DND-41 (cell line): Measurements from ENCODE around the gene ZNF79.

ENCODE experiments used
- ATAC-seq: fragments of 200-7000 bp; cut with Tn5 transposase; 3 replicates; pipeline ENCODE4 v1.9.1; 2021; ENCODE audit warnings: low read depth; ENCODE audit not compliant: insufficient read depth
- DNase-seq: peaks from one replicate; pipeline ENCODE4 v3.0.0-alpha.2; 2020
- H2AFZ ChIP-seq: 2 replicates; pipeline ENCODE4 v1.6.0; 2012; ENCODE audit warnings: low read depth, low read length
- H3K27ac ChIP-seq: 2 replicates; pipeline ENCODE4 v1.5.1; 2012; ENCODE audit warnings: low read length, inconsistent platforms
- H3K27me3 ChIP-seq: fragments of 200-600 bp; sonication (generic); 2 replicates; pipeline ENCODE4 v1.6.0; 2012; ENCODE audit warnings: low read length, mild to moderate bottlenecking, inconsistent platforms; ENCODE audit not compliant: insufficient read depth, poor library complexity
- H3K36me3 ChIP-seq: 2 replicates; pipeline ENCODE4 v1.5.1; 2012; ENCODE audit warnings: low read length, inconsistent platforms; ENCODE audit not compliant: insufficient read depth
- H3K4me1 ChIP-seq: 2 replicates; pipeline ENCODE4 v1.5.1; 2012; ENCODE audit warnings: mild to moderate bottlenecking, low read length; ENCODE audit not compliant: insufficient read depth
- H3K4me2 ChIP-seq: 2 replicates; pipeline ENCODE4 v1.6.0; 2012; ENCODE audit warnings: mild to moderate bottlenecking, moderate library complexity, low read length, inconsistent platforms; ENCODE audit not compliant: insufficient read depth
- H3K4me3 ChIP-seq, 2 experiments: fragments of 200-600 bp in 1 of 2; shearing (Covaris generic) in 1 of 2; 2 replicates each; pipeline ENCODE4 v1.5.1; 2012 to 2016; ENCODE audit warnings: inconsistent platforms in 2 of 2, low read length in 2 of 2, mild to moderate bottlenecking in 2 of 2, low read depth in 1 of 2, moderate library complexity in 1 of 2
- H3K79me2 ChIP-seq: 2 replicates; pipeline ENCODE4 v1.6.0; 2012; ENCODE audit warnings: low read length, inconsistent platforms; ENCODE audit not compliant: insufficient read depth
- H3K9ac ChIP-seq: 2 replicates; pipeline ENCODE4 v1.6.0; 2012; ENCODE audit warnings: low read depth, mild to moderate bottlenecking, inconsistent platforms, low read length, moderate library complexity
- H3K9me3 ChIP-seq: 2 replicates; pipeline ENCODE4 v1.5.1; 2012; ENCODE audit warnings: low read length, moderate library complexity, mild to moderate bottlenecking, inconsistent platforms; ENCODE audit not compliant: insufficient read depth, severe bottlenecking
- H4K20me1 ChIP-seq: 2 replicates; pipeline ENCODE4 v1.6.0; 2012; ENCODE audit warnings: low read length; ENCODE audit not compliant: insufficient read depth
- CTCF ChIP-seq: IDR thresholded peaks from 2 replicates; pipeline ENCODE4 v1.5.1; 2012; ENCODE audit warnings: borderline replicate concordance, low read length, moderate library complexity, mild to moderate bottlenecking; ENCODE audit not compliant: poor library complexity, severe bottlenecking; ENCODE audit errors: extremely low read depth
- EZH2 ChIP-seq: IDR thresholded peaks from 3 replicates; pipeline ENCODE4 v1.6.1; 2012; ENCODE audit warnings: borderline replicate concordance, low read depth, mild to moderate bottlenecking, moderate library complexity, low read length, inconsistent platforms; ENCODE audit not compliant: severe bottlenecking

Gene ZNF79

DNA sequence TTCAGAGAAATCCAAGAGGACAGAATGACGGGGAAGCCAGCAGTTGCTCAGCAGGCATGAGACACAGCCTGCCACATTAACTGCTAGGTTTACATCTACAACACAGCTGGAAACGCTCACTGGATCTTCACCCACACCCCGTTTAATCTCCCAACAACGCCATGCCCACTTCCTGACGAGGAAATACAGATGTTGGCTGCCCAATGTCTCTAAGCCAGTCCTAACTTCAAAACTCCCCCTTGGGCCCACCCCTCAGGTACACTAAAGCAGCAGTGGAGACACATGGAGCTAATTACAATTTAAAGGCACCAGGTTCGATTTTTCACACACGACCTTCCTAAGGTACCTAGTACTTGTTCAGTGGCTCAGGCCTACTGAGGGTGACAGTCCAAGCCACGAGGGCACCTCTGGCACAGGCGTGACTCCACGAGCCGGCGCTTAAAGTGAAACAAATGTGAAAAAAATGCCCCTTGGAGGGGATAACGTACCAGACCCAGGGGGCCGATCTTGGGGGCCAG lies 26.1 kb downstream of the ZNF79 start:
- Histone ChIP-seq H4K20me1 (peaks cover 48% of the 10 kb centered on the region), H3K79me2 (peaks cover 44% of the 10 kb centered on the region)
- TF ChIP-seq EZH2 (no peak), CTCF (no peak)

DNA sequence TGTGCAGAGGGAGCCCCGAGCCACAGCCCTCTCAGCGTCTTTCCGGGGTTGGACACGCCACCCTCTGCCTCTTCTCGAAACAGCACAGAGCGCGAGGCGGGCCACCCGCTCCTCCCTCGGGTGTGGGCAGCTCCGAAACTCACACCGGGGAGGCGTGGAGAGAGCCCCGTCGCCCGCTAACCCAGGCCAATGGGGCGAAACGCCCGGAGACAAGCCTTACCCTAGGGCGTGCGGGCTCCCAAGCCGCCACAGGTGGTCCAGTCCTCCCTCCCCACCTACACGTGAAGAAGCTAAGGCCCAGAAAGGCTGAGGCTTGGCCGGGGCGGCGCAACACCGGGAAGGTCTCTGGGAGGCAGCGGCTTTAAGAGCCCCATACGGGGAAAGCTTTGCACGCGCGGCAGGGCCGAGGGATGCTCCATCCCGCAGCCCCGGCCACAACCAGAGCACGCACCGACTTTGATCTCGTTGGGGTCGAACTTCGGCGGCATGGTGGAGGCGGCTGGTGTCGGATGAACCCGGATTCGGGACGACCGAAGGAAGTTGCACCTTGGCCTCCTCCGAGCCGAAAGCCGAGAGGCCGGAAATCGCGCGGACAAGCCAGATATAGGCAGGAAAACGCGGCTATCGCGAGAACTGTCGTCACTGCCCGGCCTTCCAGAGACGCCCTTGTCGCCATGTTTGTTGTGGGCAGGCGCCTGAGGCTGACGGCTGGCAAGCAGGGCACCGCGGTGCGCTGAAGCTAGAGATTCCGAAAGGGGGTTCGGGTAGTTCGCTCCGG lies 26.8 kb downstream of the ZNF79 start, which contains the start of the genes LRSAM1 and RPL12:
Gene LRSAM1, plus strand, starts transcription at position 681 of the 778 bp plus-strand sequence. CDS start 3,018 bp downstream, outside the sequence.
Gene RPL12, minus strand, starts transcription at position 577 of the 778 bp plus-strand sequence. Its CDS starts 89 bp downstream, at position 488.
- TF ChIP-seq EZH2 (no peak), CTCF (peak; percentile 31)
- Histone ChIP-seq H3K9me3 (no peaks in the 10 kb centered on the region), H3K36me3 (peaks cover 49% of the 10 kb centered on the region), H3K27ac (peak within 1 kb of the TSS; percentile 81), H3K9ac (peak within 1 kb of the TSS; percentile 87), H3K4me2 (peak within 1 kb of the TSS; percentile 98), H3K79me2 (peaks cover 44% of the 10 kb centered on the region), H3K4me3 (peak within 1 kb of the TSS; percentile 80 to 86), H3K27me3 (no peaks in the 10 kb centered on the region), H2AFZ (peak within 1 kb of the TSS; percentile 95), H4K20me1 (peaks cover 46% of the 10 kb centered on the region), H3K4me1 (peaks cover 38% of the 10 kb centered on the region)
- peak; percentile 74 for ATAC-seq
- DNase-seq, result peak; percentile 95

More for the DNA sequence above, 26.1 kb downstream of the ZNF79 start:
- Histone ChIP-seq H3K27ac (peak overlapping the region; percentile 80), H3K9me3 (no peaks in the 10 kb centered on the region), H3K4me1 (peaks cover 38% of the 10 kb centered on the region), H2AFZ (peak overlapping the region; percentile 82; the same call in 1 of the 2 replicates), H3K4me3 (peak overlapping the region; percentile 80 to 86; a peak in 3 of 4 replicates), H3K9ac (peak overlapping the region; percentile 87), H3K4me2 (peak overlapping the region; percentile 98), H3K27me3 (no peaks in the 10 kb centered on the region), H3K36me3 (peaks cover 57% of the 10 kb centered on the region)
- ATAC-seq, result peak; percentile 23
- DNase-seq, result peak; percentile 58

DNA sequence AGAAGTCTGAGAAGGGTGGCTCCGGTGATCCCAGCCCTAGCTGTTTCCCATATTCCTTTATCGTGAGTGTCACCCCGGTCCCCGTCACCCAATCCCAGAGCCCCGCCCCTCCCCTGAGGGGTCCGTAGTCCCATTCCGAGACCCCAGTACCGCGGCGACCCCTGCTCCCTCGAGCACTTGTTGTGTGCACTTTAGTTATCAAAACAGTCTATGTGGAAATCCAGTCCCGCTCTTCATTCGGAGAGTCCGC lies 27.4 kb downstream of the ZNF79 start:
- peak overlapping the region; percentile 80 to 86 for H3K4me3 ChIP-seq
- DNase-seq (no peak), ATAC-seq (no peak; the same call in 2 of the 3 replicates)
- peaks cover 44% of the 10 kb centered on the region for H3K79me2 ChIP-seq
- TF ChIP-seq EZH2 (no peak), CTCF (no peak)
- peak overlapping the region; percentile 87 for H3K9ac ChIP-seq
- peak overlapping the region; percentile 95 for H2AFZ ChIP-seq
- H3K36me3 ChIP-seq, result peaks cover 44% of the 10 kb centered on the region
- H3K27ac ChIP-seq, result peak overlapping the region; percentile 81
- no peaks in the 10 kb centered on the region for H3K9me3 ChIP-seq
- peaks cover 38% of the 10 kb centered on the region for H3K4me1 ChIP-seq
- H3K4me2 ChIP-seq, result peak overlapping the region; percentile 98
- no peaks in the 10 kb centered on the region for H3K27me3 ChIP-seq
- H4K20me1 ChIP-seq, result peaks cover 41% of the 10 kb centered on the region
